GM10266 (cell line): ENCODE data around the gene C6orf89.

Source experiments
- DNase-seq: peaks from one replicate; pipeline ENCODE4 v3.0.0; 2012; ENCODE audit errors: extremely low spot score
- TF ChIP-seq, protein P1 (sequence below): IDR thresholded peaks from 2 replicates; pipeline ENCODE4 v1.5.1; 2012; ENCODE audit warnings: mild to moderate bottlenecking, low read depth; ENCODE audit not compliant: control insufficient read depth, insufficient read depth; ENCODE audit errors: missing control alignments

C6orf89 gene

DNA sequence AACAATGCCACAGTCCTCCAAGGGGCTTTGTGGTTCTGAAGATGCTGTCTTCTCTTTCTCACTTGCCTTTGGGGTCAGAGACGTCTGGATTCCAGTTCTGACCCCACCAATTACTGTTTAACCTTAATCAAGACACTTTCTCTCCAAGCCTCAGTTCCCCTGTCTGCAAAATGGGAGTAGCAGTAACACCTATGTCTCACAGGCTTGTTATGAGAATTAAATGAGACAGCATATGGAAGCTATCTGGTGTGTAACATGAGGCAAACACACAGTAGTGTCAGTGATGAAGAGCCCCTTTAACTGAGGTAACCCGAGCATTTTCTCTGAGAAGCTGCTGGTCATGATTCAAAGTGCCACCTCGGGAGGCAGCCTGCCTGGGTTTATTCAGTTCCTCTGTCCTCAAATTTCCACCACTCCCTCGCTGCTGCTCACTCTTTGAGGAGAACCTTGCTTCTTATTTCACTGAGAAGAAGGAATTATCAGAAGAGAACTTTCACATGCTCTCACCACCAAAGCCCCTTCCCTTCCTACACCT, 22.8 kb upstream of the C6orf89 start:
- no peak for DNase-seq
- TF ChIP-seq, protein P1, sequence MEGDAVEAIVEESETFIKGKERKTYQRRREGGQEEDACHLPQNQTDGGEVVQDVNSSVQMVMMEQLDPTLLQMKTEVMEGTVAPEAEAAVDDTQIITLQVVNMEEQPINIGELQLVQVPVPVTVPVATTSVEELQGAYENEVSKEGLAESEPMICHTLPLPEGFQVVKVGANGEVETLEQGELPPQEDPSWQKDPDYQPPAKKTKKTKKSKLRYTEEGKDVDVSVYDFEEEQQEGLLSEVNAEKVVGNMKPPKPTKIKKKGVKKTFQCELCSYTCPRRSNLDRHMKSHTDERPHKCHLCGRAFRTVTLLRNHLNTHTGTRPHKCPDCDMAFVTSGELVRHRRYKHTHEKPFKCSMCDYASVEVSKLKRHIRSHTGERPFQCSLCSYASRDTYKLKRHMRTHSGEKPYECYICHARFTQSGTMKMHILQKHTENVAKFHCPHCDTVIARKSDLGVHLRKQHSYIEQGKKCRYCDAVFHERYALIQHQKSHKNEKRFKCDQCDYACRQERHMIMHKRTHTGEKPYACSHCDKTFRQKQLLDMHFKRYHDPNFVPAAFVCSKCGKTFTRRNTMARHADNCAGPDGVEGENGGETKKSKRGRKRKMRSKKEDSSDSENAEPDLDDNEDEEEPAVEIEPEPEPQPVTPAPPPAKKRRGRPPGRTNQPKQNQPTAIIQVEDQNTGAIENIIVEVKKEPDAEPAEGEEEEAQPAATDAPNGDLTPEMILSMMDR: no peak

DNA sequence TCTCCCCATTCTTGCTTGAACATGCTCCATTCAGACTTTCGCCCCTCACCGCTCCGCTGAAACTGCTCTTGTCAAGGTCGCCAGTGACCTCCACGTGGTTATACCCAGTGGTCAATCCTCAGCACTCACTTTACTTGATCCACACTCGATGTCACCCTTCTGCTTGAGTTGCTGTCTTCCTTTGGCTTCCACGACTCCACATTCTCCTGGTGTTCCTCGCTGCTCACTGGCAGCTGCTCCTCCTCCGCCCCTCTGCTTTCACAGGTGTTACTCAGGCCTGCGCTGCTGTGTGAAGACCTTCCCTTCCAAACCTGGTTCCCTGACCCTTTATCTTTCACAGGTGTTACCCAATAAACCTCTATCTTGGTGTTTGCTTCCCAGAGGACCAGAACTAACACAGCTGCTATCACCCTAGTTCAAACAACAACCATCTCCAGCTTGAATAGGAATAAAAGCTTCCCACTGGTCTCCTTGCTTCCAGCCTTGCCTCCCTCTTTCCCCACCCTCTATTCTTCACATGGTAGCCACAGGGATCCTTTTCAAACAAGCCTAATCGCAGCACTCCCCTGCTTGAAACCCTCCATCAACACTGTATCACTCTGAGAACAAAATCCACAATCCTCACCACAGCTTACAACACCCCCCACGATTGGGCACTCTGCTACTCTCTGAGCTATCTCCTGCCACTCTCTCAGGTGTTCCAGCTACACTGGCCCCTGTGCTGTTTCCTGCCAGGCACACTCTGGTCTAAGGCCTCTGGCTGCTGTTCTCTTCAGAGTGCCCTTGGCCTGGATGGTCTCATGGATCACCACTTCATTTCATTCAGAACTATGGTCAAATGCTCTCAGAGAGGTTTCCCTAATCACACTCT, 21.8 kb upstream of the C6orf89 start:
- DNase-seq: no peak
- TF ChIP-seq, protein P1: no peak

DNA sequence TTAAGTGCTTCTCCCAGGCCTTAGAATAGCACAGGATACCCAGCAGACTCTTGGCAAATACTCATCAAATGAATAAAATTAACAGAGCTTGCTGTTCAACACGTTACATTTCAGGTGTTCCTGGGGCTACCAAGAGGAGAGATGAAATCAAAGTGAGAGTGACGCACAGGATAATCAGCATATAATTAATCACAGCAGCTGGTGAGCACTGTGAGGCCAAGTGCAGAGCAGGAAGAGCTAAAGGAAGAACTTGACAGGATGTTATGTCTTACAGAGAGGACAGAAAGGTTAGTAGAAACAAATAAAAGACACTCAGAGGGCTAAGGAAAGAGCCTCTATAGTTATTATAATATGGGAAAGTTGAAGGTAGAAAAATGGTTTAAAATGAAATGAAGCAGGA, 19.9 kb upstream of the C6orf89 start:
- no peak for DNase-seq
- TF ChIP-seq, protein P1: no peak

DNA sequence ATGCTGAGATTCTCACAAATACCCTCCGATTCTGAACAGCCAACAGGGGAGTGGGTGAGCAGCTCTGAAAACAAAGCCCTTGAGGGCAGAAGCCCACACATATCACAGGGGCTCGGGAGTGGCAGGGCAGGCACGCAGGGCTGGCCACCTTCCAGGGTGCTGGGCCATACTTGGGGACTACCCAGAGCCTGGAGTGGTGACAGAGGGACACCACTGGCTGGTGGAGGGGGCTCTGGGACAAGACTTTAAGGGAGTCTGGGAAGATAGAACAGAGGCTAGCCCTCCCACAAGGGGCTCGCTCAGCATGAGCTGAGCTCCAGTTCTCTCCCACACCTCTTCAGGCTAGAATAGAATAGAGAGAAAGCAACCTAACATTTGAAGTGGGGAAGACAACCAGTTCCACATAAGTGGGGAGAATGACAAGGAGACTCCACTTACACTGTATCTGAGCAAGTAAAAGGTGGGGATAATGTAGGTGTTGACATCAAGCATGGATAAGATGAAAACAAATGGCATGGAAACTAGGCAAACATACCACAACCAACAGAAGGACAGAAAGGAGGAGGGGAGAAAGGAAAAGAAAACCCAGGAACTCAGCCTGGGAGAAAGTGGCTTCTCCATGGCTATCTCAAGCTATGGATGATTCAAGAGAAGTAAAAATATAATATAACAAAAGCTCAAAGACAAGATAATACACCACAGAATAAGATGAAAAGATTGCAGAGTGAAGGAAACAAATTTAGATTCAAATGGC, 18.1 kb upstream of the C6orf89 start:
- no peak for DNase-seq
- TF ChIP-seq, protein P1: no peak

DNA sequence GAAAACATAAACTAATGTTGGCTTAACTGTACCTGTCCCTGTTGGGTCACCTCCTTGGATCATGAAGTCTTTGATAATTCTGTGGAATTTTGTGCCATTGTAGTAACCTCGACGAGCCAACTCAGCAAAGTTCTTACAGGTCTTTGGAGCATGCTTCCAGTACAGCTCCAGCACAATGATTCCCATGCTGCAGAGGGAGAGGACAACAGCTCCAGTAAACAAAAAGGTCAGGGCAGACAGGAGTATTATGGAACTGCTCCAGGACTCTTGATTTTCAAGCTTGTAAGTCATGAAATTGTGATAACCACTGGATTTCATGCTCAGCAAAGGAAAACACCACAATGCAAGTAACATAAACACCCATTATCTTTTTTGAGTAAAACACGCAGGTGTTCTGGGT, 14.1 kb upstream of the C6orf89 start:
- no peak for DNase-seq
- TF ChIP-seq, protein P1: no peak

DNA sequence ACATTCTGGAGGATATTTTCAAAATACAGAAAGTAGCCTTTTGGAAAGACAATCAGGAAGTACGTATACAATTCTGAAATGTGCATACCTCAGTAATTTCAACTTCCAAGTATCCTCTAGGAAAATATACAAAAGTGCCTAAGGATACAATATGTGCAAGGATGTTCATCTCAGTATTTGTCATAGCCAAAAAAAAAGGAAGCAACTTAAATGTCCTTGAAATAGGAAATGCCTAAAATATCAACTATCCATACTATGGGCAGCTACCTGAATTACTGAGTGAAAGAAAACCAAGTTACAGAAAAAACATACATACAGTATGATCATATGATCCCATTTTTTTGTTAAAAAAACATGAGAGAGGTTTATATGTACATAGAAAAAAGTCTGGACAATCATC, 12.6 kb upstream of the C6orf89 start:
- TF ChIP-seq, protein P1: no peak

More for the DNA sequence above, 12.6 kb upstream of the C6orf89 start:
- DNase-seq: no peak
